PFSK-1 (cell line): Measurements from ENCODE around the gene MAP3K9.

Source experiments
- FOXP2 ChIP-seq: optimal IDR thresholded peaks from 2 replicates; pipeline ENCODE3; 2011; ENCODE audit warnings: borderline replicate concordance, control low read depth, inconsistent platforms; ENCODE audit not compliant: insufficient read depth; ENCODE audit errors: extremely low read length, extremely low read depth
- POLR2AphosphoS5 ChIP-seq: IDR thresholded peaks from 2 replicates; pipeline ENCODE4 v1.6.1; 2012; ENCODE audit warnings: low read depth, mild to moderate bottlenecking, control low read depth, low read length, moderate library complexity
- REST ChIP-seq, 2 experiments: IDR thresholded peaks; 2 replicates each; pipeline versions ENCODE4 v1.6.1 to v1.8.0; 2011 to 2012; ENCODE audit warnings: low read depth in 2 of 2, low read length in 2 of 2, control low read depth in 1 of 2, inconsistent platforms in 1 of 2, mild to moderate bottlenecking in 1 of 2, moderate library complexity in 1 of 2; ENCODE audit not compliant: insufficient read depth in 1 of 2
- SIN3A ChIP-seq: IDR thresholded peaks from 2 replicates; pipeline ENCODE4 v1.6.1; 2012; ENCODE audit warnings: mild to moderate bottlenecking, low read length, moderate library complexity, borderline replicate concordance; ENCODE audit not compliant: insufficient read depth
- TAF1 ChIP-seq: IDR thresholded peaks from 2 replicates; pipeline ENCODE4 v1.6.1; 2012; ENCODE audit warnings: low read length, control low read depth, borderline replicate concordance; ENCODE audit not compliant: insufficient read depth

GRCh38 chr14:70784886-70785285 is 24.4 kb downstream of the MAP3K9 start:
- no peak for TF ChIP-seq SIN3A
- TF ChIP-seq POLR2AphosphoS5, result no peak
- no peak for TF ChIP-seq TAF1
- TF ChIP-seq REST (IDR thresholded peaks at IDR 0.05; ENCODE audit: insufficient read depth in 1 of 2, low read depth in 2 of 2, low read length in 2 of 2), result no peak
- TF ChIP-seq FOXP2, result no peak
